H1 (cell line): Measurements from ENCODE around the gene BARX2. TPM values are rescaled to one million over a fixed set of nuclear protein-coding genes. Genes with fewer than 3 reads are reported as not detected.

Experiments
- BRCA1 ChIP-seq: IDR thresholded peaks from 2 replicates; pipeline ENCODE4 v1.6.1; 2012; ENCODE audit warnings: low read depth, low read length, improper control_type of control experiment
- JUN ChIP-seq: IDR thresholded peaks from 2 replicates; pipeline ENCODE4 v1.6.1; 2011; ENCODE audit warnings: low read depth, mild to moderate bottlenecking, improper control_type of control experiment, low read length
- RBBP5 ChIP-seq: IDR thresholded peaks from 2 replicates; pipeline ENCODE4 v1.7.1; 2012; ENCODE audit warnings: low read depth, mild to moderate bottlenecking, inconsistent platforms, low read length, moderate library complexity, borderline replicate concordance
- SIX5 ChIP-seq: IDR thresholded peaks from 2 replicates; pipeline ENCODE4 v1.6.1; 2011; ENCODE audit warnings: mild to moderate bottlenecking, low read depth, low read length
- polyA plus RNA-seq, 7 experiments: library from polyadenylated mRNA; depleted of rRNA in 3 of 7; stranded (reverse) in 5 of 7; unstranded in 2 of 7; fragments of >200 nt in 5 of 7; fragments of 200-250 nt in 2 of 7; gene quantifications; 1 replicate in 5 of 7; 2 replicates in 1 of 7; 4 replicates in 1 of 7; pipeline versions ENCODE4 v1.2.1 to v1.2.3, GENCODE V29; 2011 to 2013; ENCODE audit warnings: missing spikeins in 2 of 7, mixed read lengths in 2 of 7
- total RNA-seq: library from RNA; stranded (reverse); fragmentation: NEBNext Ultra II Directional; extraction: Animal tissue kit (Norgen Biotek cat#: 25700); gene quantifications from 2 replicates; pipeline ENCODE4 v1.2.1, GENCODE V29; 2021
- TF ChIP-seq, protein P1 (sequence below): IDR thresholded peaks from 2 replicates; pipeline ENCODE4 v1.6.1; 2012; ENCODE audit warnings: inconsistent platforms

Gene BARX2
- total and polyA plus RNA-seq, 2 of the 8 experiments (the other 6 are each of a cell fraction or from before 2014, with no cell fraction given): not detected

DNA sequence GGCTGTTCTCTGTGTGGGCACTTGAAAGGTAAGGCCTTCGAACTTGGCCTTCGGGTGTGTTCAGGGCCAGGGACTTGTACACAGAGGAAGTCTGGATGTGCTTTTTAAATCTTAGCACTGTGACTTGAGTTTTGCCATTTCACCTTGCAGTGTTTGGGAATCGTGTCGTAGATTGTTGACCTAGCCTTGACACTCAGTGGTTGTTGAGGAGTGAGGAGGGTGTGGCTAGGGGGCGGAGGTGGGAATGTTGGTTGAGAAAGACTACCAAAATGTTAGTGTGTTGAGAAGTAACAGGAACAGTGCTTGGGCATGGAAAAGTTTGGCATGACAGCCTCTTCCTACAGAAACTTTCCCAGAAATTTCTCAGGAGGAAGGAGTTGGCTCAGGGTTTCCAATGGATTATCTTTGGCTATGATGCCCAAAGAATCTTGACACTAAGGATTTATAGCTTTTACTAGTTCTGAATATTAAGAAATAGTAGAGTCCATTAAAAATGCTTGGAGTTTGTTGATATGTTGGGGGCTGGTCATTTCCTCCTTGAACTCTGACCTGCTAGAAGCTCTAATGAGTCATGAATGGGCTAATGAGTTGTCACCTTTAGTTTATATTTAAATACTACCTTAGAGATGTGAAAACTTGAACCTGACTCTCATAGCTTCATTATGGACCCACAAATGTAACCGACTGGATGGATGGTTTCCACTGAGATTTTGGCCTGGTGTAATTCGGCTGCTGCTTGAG is 40.6 kb downstream of the BARX2 start (continued):
- TF ChIP-seq BRCA1 (no peak), JUN (no peak), RBBP5 (no peak), SIX5 (no peak)
- TF ChIP-seq, protein P1, sequence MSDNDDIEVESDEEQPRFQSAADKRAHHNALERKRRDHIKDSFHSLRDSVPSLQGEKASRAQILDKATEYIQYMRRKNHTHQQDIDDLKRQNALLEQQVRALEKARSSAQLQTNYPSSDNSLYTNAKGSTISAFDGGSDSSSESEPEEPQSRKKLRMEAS: no peak
- TF ChIP-seq, all 59 proteins: peak for 0
